Hepatocyte (in vitro differentiated cells): ENCODE measurements around the gene PTPRD.

Experiments used
- CTCF ChIP-seq: fragments of 200-600 bp; sonication (generic); IDR thresholded peaks from 2 replicates; pipeline ENCODE4 v1.5.1; 2016; ENCODE audit warnings: antibody characterized with exemption, mild to moderate bottlenecking; ENCODE audit not compliant: poor library complexity
- EZH2 ChIP-seq: fragments of 200-600 bp; sonication (generic); IDR thresholded peaks from 2 replicates; pipeline ENCODE4 v1.6.1; 2016; ENCODE audit warnings: antibody characterized with exemption, mild to moderate bottlenecking, borderline replicate concordance
- EZH2phosphoT487 ChIP-seq: fragments of 200-600 bp; sonication (generic); IDR thresholded peaks from one replicate; pipeline ENCODE4 v1.6.1; 2018; ENCODE audit warnings: antibody characterized with exemption, mild to moderate bottlenecking, low read depth, moderate library complexity; ENCODE audit not compliant: unreplicated experiment, severe bottlenecking

GRCh38 chr9:9917400-9917799 lies 695.4 kb downstream of the PTPRD start:
- no peak for TF ChIP-seq CTCF
- TF ChIP-seq EZH2, result no peak
- TF ChIP-seq EZH2phosphoT487, result no peak
